Smooth muscle cell (in vitro differentiated cells): Measurements from ENCODE around the gene NBPF1. TPM values are rescaled to one million over a fixed set of nuclear protein-coding genes. Genes with fewer than 3 reads are reported as not detected.
"Not testable (repeated sequence)": the region's sequence is repeated elsewhere in the genome, so short reads cannot be mapped to it uniquely, and the experiment has no call there.

Source experiments
- DNase-seq: peaks from one replicate; lab custom pipeline; 2025; ENCODE audit not compliant: unreplicated experiment; lab: John Stamatoyannopoulos, UW
- H2AFZ ChIP-seq: fragments of 200-600 bp; sonication (generic); 2 replicates; pipeline ENCODE4 v1.6.0; 2016; ENCODE audit warnings: antibody characterized with exemption, low read depth, mild to moderate bottlenecking
- H3F3A ChIP-seq: fragments of 200-600 bp; sonication (generic); 2 replicates; pipeline ENCODE4 v1.6.0; 2017; ENCODE audit warnings: antibody characterized with exemption, low read depth
- H3K27ac ChIP-seq: fragments of 200-600 bp; sonication (generic); 2 replicates; pipeline ENCODE4 v1.5.1; 2016; ENCODE audit warnings: low read depth, mild to moderate bottlenecking
- H3K27me3 ChIP-seq: fragments of 200-600 bp; sonication (generic); 2 replicates; pipeline ENCODE4 v1.6.1; 2016; ENCODE audit warnings: low read depth, mild to moderate bottlenecking
- H3K36me3 ChIP-seq: fragments of 200-600 bp; sonication (generic); 2 replicates; pipeline ENCODE4 v1.5.1; 2016; ENCODE audit warnings: low read depth
- H3K4me1 ChIP-seq: fragments of 200-600 bp; sonication (generic); 2 replicates; pipeline ENCODE4 v1.5.1; 2016; ENCODE audit warnings: low read depth
- H3K4me2 ChIP-seq: fragments of 200-600 bp; sonication (generic); 2 replicates; pipeline ENCODE4 v1.6.0; 2016; ENCODE audit warnings: mild to moderate bottlenecking
- H3K4me3 ChIP-seq: fragments of 200-600 bp; sonication (generic); 2 replicates; pipeline ENCODE4 v1.5.1; 2016; ENCODE audit warnings: mild to moderate bottlenecking
- H3K79me2 ChIP-seq: fragments of 200-600 bp; sonication (generic); 2 replicates; pipeline ENCODE4 v1.6.0; 2016; ENCODE audit warnings: low read depth, mild to moderate bottlenecking
- H3K9ac ChIP-seq: fragments of 200-600 bp; sonication (generic); 2 replicates; pipeline ENCODE4 v1.6.0; 2016; ENCODE audit warnings: low read depth
- H3K9me3 ChIP-seq: fragments of 200-600 bp; sonication (generic); replicated peaks from 2 replicates; pipeline ENCODE4 v1.5.1; 2016; ENCODE audit warnings: low read depth
- H4K20me1 ChIP-seq: fragments of 200-600 bp; sonication (generic); 2 replicates; pipeline ENCODE4 v1.6.0; 2016; ENCODE audit warnings: low read depth
- CTCF ChIP-seq: fragments of 200-600 bp; sonication (generic); IDR thresholded peaks from 2 replicates; pipeline ENCODE4 v1.5.1; 2017; ENCODE audit warnings: borderline replicate concordance, mild to moderate bottlenecking, antibody characterized with exemption; ENCODE audit not compliant: insufficient read depth, poor library complexity, severe bottlenecking
- WGBS: methylation state at CpG from one replicate; pipeline ENCODE4 v1.1.7; 2016; ENCODE audit warnings: low lambda C conversion rate; 5-methylcytosine and 5-hydroxymethylcytosine counted together
- polyA plus RNA-seq: library from polyadenylated mRNA; unstranded; fragments of >200 nt; fragmentation: Nextera tagmentation; extraction: Ambion mirVana; gene quantifications from 2 replicates; pipeline ENCODE4 v1.2.1, GENCODE V29; 2016
- total RNA-seq: library from RNA; depleted of rRNA; stranded (reverse); fragments of >200 nt; gene quantifications from 2 replicates; pipeline ENCODE4 v1.2.3, GENCODE V29; 2014

Gene NBPF1
- total and polyA plus RNA-seq, 2 experiments from 2014 or later: 18.1 to 28.7 TPM

GRCh38 chr1:16608838-16609560 is 4.4 kb downstream of the NBPF1 start:
- no peak overlapping the region for H3K27ac ChIP-seq
- DNase-seq: no peak

DNA sequence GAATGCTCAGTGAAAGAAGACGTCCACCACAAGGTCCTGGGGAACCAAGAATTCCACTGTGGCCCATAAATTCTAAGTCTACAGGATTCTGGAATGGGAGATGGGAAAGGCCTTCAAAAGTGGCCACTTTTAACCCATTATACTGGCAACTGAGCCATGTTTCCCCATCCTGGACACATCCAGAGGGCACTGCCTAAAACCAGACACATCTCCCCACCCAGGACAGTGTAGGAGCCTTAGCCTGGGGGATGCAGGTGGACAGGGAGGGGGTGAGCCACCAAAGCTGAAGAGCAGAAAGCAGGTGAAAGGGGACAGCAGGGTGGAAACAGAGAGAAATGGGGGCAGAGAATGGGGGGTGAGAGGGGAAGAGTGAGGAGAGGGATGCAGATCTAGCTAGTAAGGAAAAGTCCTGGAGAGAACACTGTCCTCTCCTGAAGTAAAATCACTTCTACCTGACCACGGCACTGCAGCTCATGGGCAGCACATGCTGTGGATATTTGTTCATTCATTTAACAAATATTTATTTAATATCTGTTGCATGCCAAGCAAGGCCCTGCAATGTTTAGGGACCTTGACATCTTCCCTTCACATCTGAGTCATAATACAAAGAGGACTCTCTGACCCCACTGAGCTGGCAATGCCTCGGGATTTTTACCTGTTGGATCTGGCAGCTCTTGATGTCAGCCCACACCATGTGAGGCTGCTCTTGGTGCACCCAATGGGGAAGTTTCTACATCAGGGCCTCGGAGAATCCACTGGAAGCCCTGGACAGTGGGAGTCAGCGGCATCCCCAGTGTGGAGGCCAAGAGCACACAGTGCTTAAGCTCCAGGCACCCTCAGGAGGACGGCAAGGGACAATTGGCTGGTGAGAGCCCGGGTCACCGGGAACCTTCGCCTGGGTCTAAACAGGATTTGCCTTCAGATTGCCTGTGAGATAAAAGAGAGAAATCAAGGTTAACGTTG is 5.2 kb downstream of the NBPF1 start:
- not testable (repeated sequence) for H3K4me1 ChIP-seq, H3K27me3 ChIP-seq, H3K4me3 ChIP-seq, H3K4me2 ChIP-seq, H3K27ac ChIP-seq, H3K36me3 ChIP-seq, H2AFZ ChIP-seq, H3K9ac ChIP-seq, DNase-seq, H3K9me3 ChIP-seq
- Histone ChIP-seq H3K79me2 (peaks cover 34% of the 10 kb centered on the region), H4K20me1 (peaks cover 44% of the 10 kb centered on the region), H3F3A (peaks cover 14% of the 10 kb centered on the region)
- WGBS: 95% methylated on average over 10 of the region's 10 CpGs

More at GRCh38 chr1:16608838-16609560, 4.4 kb downstream of the NBPF1 start:
- H3K4me3 ChIP-seq: no peak overlapping the region
- no peak for TF ChIP-seq CTCF
- no peaks in the 10 kb centered on the region for H3K9me3 ChIP-seq
- no peak overlapping the region for H3K9ac ChIP-seq
- H3K27me3 ChIP-seq: no peaks in the 10 kb centered on the region
- 96% methylated on average over 9 of the region's 9 CpGs for WGBS
- H3K4me2 ChIP-seq: no peak overlapping the region
- no peak overlapping the region for H2AFZ ChIP-seq
- H3F3A ChIP-seq: peaks cover 14% of the 10 kb centered on the region
- H3K79me2 ChIP-seq: peaks cover 34% of the 10 kb centered on the region
- H4K20me1 ChIP-seq: peaks cover 44% of the 10 kb centered on the region
- H3K36me3 ChIP-seq: peaks cover 8% of the 10 kb centered on the region
- peaks cover 12% of the 10 kb centered on the region for H3K4me1 ChIP-seq

GRCh38 chr1:16607433-16607851 is 5.9 kb downstream of the NBPF1 start:
- no peaks in the 10 kb centered on the region for H3K27me3 ChIP-seq
- DNase-seq: no peak
- peaks cover 44% of the 10 kb centered on the region for H4K20me1 ChIP-seq
- 94% methylated on average over 2 of the region's 2 CpGs for WGBS
- no peak overlapping the region for H3K4me3 ChIP-seq
- H3K27ac ChIP-seq: no peak overlapping the region
- peaks cover 8% of the 10 kb centered on the region for H3K36me3 ChIP-seq
- H3K79me2 ChIP-seq: peaks cover 34% of the 10 kb centered on the region
- no peak for TF ChIP-seq CTCF
- H3K4me1 ChIP-seq: peaks cover 5% of the 10 kb centered on the region
- H3F3A ChIP-seq: peaks cover 11% of the 10 kb centered on the region
- no peak overlapping the region for H3K4me2 ChIP-seq
- no peaks in the 10 kb centered on the region for H3K9me3 ChIP-seq
- H2AFZ ChIP-seq: no peak overlapping the region
- no peak overlapping the region for H3K9ac ChIP-seq

DNA sequence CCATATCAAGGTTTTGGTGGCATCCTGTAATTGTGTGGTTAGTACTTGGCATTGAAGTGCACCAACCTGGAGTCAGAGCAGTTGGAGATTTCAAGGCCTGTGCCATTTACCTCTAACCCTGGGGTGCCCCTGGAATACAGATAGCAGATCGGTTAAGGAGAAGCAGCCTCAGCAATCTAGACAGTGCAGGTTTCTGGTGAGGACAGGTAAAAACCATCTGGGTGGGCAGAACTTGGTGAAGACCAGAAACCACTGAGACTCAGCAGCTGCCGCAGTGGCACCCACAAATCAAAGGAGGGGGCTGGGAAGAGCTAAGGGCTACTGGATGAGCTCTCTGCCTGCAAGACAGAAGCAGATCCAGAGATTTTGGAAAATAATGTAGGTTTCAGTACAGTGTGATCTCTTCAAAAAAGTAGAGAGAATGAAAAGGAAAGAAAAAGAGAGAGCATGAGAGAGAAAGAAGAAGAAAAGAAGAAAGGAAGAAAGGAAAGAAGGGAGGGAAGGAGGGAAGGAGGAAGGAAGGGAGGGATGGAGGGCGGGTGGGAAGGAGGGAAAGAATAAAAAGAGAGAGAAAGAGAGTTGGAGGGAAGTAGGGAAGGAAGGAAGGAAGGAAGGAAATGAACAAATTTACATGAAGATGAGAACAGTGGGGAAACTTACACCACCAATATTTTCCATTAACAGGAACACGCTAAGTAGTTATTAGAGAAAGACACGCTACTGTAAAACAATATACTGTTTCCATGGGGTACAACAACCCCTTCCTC is 6.5 kb downstream of the NBPF1 start:
- not testable (repeated sequence) for H3K27ac ChIP-seq, H3K36me3 ChIP-seq, H3K9me3 ChIP-seq, H3K4me1 ChIP-seq, H3K27me3 ChIP-seq, H3F3A ChIP-seq, H2AFZ ChIP-seq, H3K4me3 ChIP-seq, H3K9ac ChIP-seq, DNase-seq, H3K4me2 ChIP-seq
- Histone ChIP-seq H3K79me2 (peaks cover 29% of the 10 kb centered on the region), H4K20me1 (peaks cover 38% of the 10 kb centered on the region)
- WGBS: 85% methylated on average over 5 of the region's 5 CpGs
